HCT116 (cell line): Measurements from ENCODE around the gene CASP9. TPM values are rescaled to one million over a fixed set of nuclear protein-coding genes. Genes with fewer than 3 reads are reported as not detected.

Experiments used
- ATAC-seq: fragments of 200-7000 bp; cut with Tn5 transposase; 2 replicates; pipeline ENCODE4 v1.9.1; 2020; ENCODE audit warnings: mild to moderate bottlenecking, moderate library complexity
- BruUV-seq: library from RNA; stranded (reverse); fragments of 400-500 nt; replicated peaks from 2 replicates; lab custom pipeline; 2021; lab: Mats Ljungman, UMichigan
- CTCF ChIA-PET: fragments of 300-600 bp; sonication (Branson Sonifier 250); formaldehyde crosslinking; loops from one replicate; lab custom pipeline; 2021; ENCODE audit warnings: antibody characterized with exemption; lab: Charles Lee
- POLR2A ChIA-PET: fragments of 300-600, 350-600 bp; sonication (Branson Sonifier 250); formaldehyde crosslinking; loops from one replicate; lab custom pipeline; 2021; ENCODE audit warnings: antibody characterized with exemption; lab: Charles Lee
- RAD21 ChIA-PET, 2 experiments: fragments of 300-600 bp; sonication (Branson Sonifier 250); formaldehyde crosslinking; loops; one replicate each; lab custom pipeline; 2023; ENCODE audit warnings: low total read pairs in 2 of 2; ENCODE audit not compliant: uncharacterized antibody in 2 of 2, unreplicated experiment in 2 of 2, low non-redundant PET in 1 of 2; lab: Charles Lee
- DNase-seq: peaks from one replicate; pipeline ENCODE4 v3.0.0-alpha.2; 2010; ENCODE audit warnings: low read depth, low spot score
- H2AFZ ChIP-seq: fragments of 200-600 bp; shearing (Covaris generic), sonication (generic); 2 replicates; pipeline ENCODE4 v1.6.1; 2017; ENCODE audit warnings: low read depth, mixed run types, mixed read lengths, antibody characterized with exemption, low read length; ENCODE audit not compliant: poor library complexity, severe bottlenecking
- H3K27ac ChIP-seq: 2 replicates; pipeline ENCODE4 v1.5.1; 2012; ENCODE audit warnings: low read depth, low read length
- H3K27me3 ChIP-seq: fragments of 200-600 bp; sonication (generic); 2 replicates; pipeline ENCODE4 v1.6.1; 2016; ENCODE audit warnings: mixed run types, low read length, mixed read lengths; ENCODE audit not compliant: insufficient read depth
- H3K36me3 ChIP-seq, 2 experiments: fragments of 200-500 bp in 1 of 2; fragments of 200-600 bp in 1 of 2; sonication (Bioruptor generic) in 1 of 2; sonication (generic) in 1 of 2; 2 replicates each; pipeline versions ENCODE4 v1.5.1 to v1.6.1; 2014 to 2016; ENCODE audit warnings: low read length in 2 of 2, inconsistent platforms in 1 of 2, mixed read lengths in 1 of 2, mixed run types in 1 of 2; ENCODE audit not compliant: insufficient read depth in 2 of 2, control insufficient read depth in 1 of 2
- H3K4me1 ChIP-seq, 2 experiments: fragments of 200-600 bp in 1 of 2; sonication (generic) in 1 of 2; 2 replicates each; pipeline versions ENCODE4 v1.5.1 to v1.6.1; 2012 to 2017; ENCODE audit warnings: low read length in 2 of 2, inconsistent platforms in 1 of 2, mild to moderate bottlenecking in 1 of 2, mixed read lengths in 1 of 2, mixed run types in 1 of 2, moderate library complexity in 1 of 2; ENCODE audit not compliant: insufficient read depth in 2 of 2, control insufficient read depth in 1 of 2
- H3K4me2 ChIP-seq: fragments of 200-600 bp; sonication (generic); 2 replicates; pipeline ENCODE4 v1.6.1; 2017; ENCODE audit warnings: mixed run types, low read length, mixed read lengths
- H3K4me3 ChIP-seq, 2 experiments: fragments of 200-600 bp in 1 of 2; sonication (generic) in 1 of 2; replicated peaks in 1 of 2; 2 replicates each; pipeline ENCODE4 v1.5.1; 2011 to 2016; ENCODE audit warnings: low read length in 2 of 2, control low read depth in 1 of 2, low read depth in 1 of 2, mild to moderate bottlenecking in 1 of 2, mixed read lengths in 1 of 2, mixed run types in 1 of 2
- H3K79me2 ChIP-seq: fragments of 200-600 bp; sonication (generic); 2 replicates; pipeline ENCODE4 v1.6.1; 2017; ENCODE audit warnings: mild to moderate bottlenecking, mixed run types, low read length, moderate library complexity, mixed read lengths; ENCODE audit not compliant: insufficient read depth
- H3K9ac ChIP-seq: fragments of 200-600 bp; sonication (generic); 2 replicates; pipeline ENCODE4 v1.6.1; 2016; ENCODE audit warnings: low read length, mixed read lengths
- H3K9me2 ChIP-seq: fragments of 200-600 bp; sonication (generic), shearing (Covaris generic); 2 replicates; pipeline ENCODE4 v1.6.1; 2017; ENCODE audit warnings: mixed run types, mild to moderate bottlenecking, moderate library complexity; ENCODE audit not compliant: insufficient read depth
- H3K9me3 ChIP-seq, 2 experiments: fragments of 200-500 bp in 1 of 2; fragments of 200-600 bp in 1 of 2; sonication (Bioruptor generic) in 1 of 2; sonication (generic) in 1 of 2; 2 replicates each; pipeline ENCODE4 v1.6.1; 2014 to 2017; ENCODE audit warnings: low read length in 2 of 2, mixed read lengths in 2 of 2, inconsistent platforms in 1 of 2, low read depth in 1 of 2, mild to moderate bottlenecking in 1 of 2, mixed run types in 1 of 2, moderate library complexity in 1 of 2; ENCODE audit not compliant: control insufficient read depth in 1 of 2, insufficient read depth in 1 of 2
- H4K20me1 ChIP-seq: fragments of 200-600 bp; sonication (generic), shearing (Covaris generic); 2 replicates; pipeline ENCODE4 v1.6.1; 2017; ENCODE audit warnings: mixed run types, mild to moderate bottlenecking, moderate library complexity; ENCODE audit not compliant: insufficient read depth
- CBX3 ChIP-seq: IDR thresholded peaks from 2 replicates; pipeline ENCODE4 v1.6.1; 2012; ENCODE audit warnings: low read depth
- EGR1 ChIP-seq: IDR thresholded peaks from 2 replicates; pipeline ENCODE4 v1.6.1; 2012; ENCODE audit warnings: low read depth
- ELF1 ChIP-seq: IDR thresholded peaks from 2 replicates; pipeline ENCODE4 v1.6.1; 2012; ENCODE audit warnings: low read depth, borderline replicate concordance
- EZH2 ChIP-seq: fragments of 200-600 bp; sonication (generic); IDR thresholded peaks from 2 replicates; pipeline ENCODE4 v1.6.1; 2017; ENCODE audit warnings: antibody characterized with exemption, mixed run types
- EZH2phosphoT487 ChIP-seq: fragments of 200-600 bp; IDR thresholded peaks from 2 replicates; pipeline ENCODE4 v1.6.1; 2018; ENCODE audit warnings: antibody characterized with exemption, borderline replicate concordance
- POLR2A ChIP-seq: IDR thresholded peaks from 2 replicates; pipeline ENCODE4 v1.7.0; 2011; ENCODE audit warnings: borderline replicate concordance; ENCODE audit not compliant: insufficient read depth, insufficient read length; ENCODE audit errors: extremely low read depth
- SP1 ChIP-seq: IDR thresholded peaks from 2 replicates; pipeline ENCODE4 v1.6.1; 2012; ENCODE audit warnings: low read depth
- TCF7L2 ChIP-seq: IDR thresholded peaks from 2 replicates; pipeline ENCODE4 v1.7.0; 2011; ENCODE audit warnings: borderline replicate concordance, inconsistent platforms; ENCODE audit not compliant: insufficient read depth, insufficient read length; ENCODE audit errors: extremely low read depth
- YY1 ChIP-seq: IDR thresholded peaks from 2 replicates; pipeline ENCODE4 v1.6.1; 2011; ENCODE audit warnings: low read length, low read depth, moderate library complexity, mild to moderate bottlenecking; ENCODE audit not compliant: insufficient replicate concordance; ENCODE audit errors: extremely low read depth
- ZFX ChIP-seq: fragments of 450-650 bp; IDR thresholded peaks from 2 replicates; pipeline ENCODE4 v1.6.1; 2017
- ZNF274 ChIP-seq: fragments of 200-500 bp; sonication (Bioruptor generic); IDR thresholded peaks from 2 replicates; pipeline ENCODE4 v1.6.1; 2014; ENCODE audit warnings: mild to moderate bottlenecking, low read depth, low read length, inconsistent platforms
- intact Hi-C: fragments of 100-400 bp; cut with micrococcal nuclease; formaldehyde crosslinking; loops from 2 replicates; pipeline ENCODE4 v1.10.0; 2022
- total RNA-seq: library from RNA; stranded (reverse); gene quantifications from one replicate; pipeline ENCODE4 v1.2.1, GENCODE V29; 2021; ENCODE audit not compliant: unreplicated experiment
- TF ChIP-seq, protein P1 (sequence below): IDR thresholded peaks from 2 replicates; pipeline ENCODE4 v1.6.1; 2011; ENCODE audit warnings: mild to moderate bottlenecking, low read length, moderate library complexity; ENCODE audit not compliant: insufficient replicate concordance; ENCODE audit errors: extremely low read depth
- TF ChIP-seq, protein P2 (sequence below): IDR thresholded peaks from 2 replicates; pipeline ENCODE4 v1.6.1; 2012; ENCODE audit warnings: low read depth

CASP9 gene
- total RNA-seq, 1 experiment from 2014 or later = 10.6 TPM

DNA sequence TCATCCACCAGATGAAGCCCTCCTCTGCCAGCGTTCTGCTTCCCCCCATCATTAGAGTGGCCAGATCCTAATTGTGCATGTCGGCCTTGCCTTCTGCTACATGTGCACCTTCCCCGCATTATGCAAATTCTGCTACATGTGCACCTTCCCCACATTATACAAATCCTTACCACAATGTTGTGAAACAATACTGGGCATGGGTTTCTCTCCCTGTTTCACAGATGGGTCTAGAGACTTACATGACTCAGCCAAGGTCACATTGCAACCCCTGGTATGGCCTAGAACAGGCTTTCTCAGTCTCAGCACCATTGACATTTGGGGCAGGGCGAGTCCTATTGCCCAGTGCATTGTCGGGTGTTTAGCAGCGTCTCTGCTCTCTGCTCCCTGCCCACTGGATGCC, 68.5 kb downstream of the CASP9 start:
- Histone ChIP-seq H3K27ac (no peak overlapping the region), H3K9me3 (peaks cover 0 to 3% of the 10 kb centered on the region in 2 experiments; a peak in 1 of 4 replicates), H4K20me1 (no peaks in the 10 kb centered on the region), H3K9ac (no peak overlapping the region), H3K4me1 (peaks cover 3 to 10% of the 10 kb centered on the region in 2 experiments; a peak in 3 of 4 replicates), H3K4me2 (no peak overlapping the region)
- CTCF ChIA-PET = no interaction called here
- RAD21 ChIA-PET = no interaction called here
- POLR2A ChIA-PET = no interaction called here
- no peak for DNase-seq
- TF ChIP-seq EGR1 (no peak), EZH2phosphoT487 (no peak), TCF7L2 (no peak)
- TF ChIP-seq, all 23 proteins: peak for 0
- H2AFZ ChIP-seq = no peak overlapping the region
- no peaks in the 10 kb centered on the region for H3K36me3 ChIP-seq
- intact Hi-C loops = no loop called here
- H3K27me3 ChIP-seq = no peaks in the 10 kb centered on the region
- ATAC-seq = no peak
- H3K9me2 ChIP-seq = no peaks in the 10 kb centered on the region
- H3K79me2 ChIP-seq = no peaks in the 10 kb centered on the region
- BruUV-seq = no TSS peak
- H3K4me3 ChIP-seq = no peak overlapping the region

DNA sequence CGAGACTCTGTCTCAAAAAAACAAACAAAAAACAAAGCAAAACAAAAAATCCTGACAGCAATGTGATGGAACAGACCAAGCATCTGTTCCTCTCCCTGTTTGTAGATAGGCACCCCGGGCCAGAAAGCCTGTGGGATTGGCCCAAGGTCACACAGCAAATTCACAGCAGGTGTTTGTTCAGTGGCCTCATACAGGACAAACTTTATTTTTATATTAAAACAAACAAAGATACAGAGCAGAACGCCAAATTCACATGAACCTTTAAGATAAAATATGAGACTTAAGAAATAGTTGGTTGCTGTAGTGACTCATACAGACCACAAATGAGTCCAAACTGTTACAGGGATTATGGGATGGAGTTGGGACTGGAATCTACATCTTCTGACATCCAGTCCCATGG, 69.8 kb downstream of the CASP9 start:
- H3K9me2 ChIP-seq = no peaks in the 10 kb centered on the region
- DNase-seq (no peak), ATAC-seq (no peak)
- H3K36me3 ChIP-seq = no peaks in the 10 kb centered on the region
- H3K4me1 ChIP-seq = no peaks in the 10 kb centered on the region
- CTCF ChIA-PET = no interaction called here
- no peak for TF ChIP-seq TCF7L2
- TF ChIP-seq ELF1 = no peak
- no peak for TF ChIP-seq CBX3
- TF ChIP-seq, protein P1, sequence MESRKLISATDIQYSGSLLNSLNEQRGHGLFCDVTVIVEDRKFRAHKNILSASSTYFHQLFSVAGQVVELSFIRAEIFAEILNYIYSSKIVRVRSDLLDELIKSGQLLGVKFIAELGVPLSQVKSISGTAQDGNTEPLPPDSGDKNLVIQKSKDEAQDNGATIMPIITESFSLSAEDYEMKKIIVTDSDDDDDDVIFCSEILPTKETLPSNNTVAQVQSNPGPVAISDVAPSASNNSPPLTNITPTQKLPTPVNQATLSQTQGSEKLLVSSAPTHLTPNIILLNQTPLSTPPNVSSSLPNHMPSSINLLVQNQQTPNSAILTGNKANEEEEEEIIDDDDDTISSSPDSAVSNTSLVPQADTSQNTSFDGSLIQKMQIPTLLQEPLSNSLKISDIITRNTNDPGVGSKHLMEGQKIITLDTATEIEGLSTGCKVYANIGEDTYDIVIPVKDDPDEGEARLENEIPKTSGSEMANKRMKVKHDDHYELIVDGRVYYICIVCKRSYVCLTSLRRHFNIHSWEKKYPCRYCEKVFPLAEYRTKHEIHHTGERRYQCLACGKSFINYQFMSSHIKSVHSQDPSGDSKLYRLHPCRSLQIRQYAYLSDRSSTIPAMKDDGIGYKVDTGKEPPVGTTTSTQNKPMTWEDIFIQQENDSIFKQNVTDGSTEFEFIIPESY = no peak
- TF ChIP-seq ZFX = no peak
- TF ChIP-seq ZNF274 = no peak
- TF ChIP-seq POLR2A = no peak
- no peak for TF ChIP-seq EZH2
- TF ChIP-seq SP1 = no peak
- TF ChIP-seq, protein P2, sequence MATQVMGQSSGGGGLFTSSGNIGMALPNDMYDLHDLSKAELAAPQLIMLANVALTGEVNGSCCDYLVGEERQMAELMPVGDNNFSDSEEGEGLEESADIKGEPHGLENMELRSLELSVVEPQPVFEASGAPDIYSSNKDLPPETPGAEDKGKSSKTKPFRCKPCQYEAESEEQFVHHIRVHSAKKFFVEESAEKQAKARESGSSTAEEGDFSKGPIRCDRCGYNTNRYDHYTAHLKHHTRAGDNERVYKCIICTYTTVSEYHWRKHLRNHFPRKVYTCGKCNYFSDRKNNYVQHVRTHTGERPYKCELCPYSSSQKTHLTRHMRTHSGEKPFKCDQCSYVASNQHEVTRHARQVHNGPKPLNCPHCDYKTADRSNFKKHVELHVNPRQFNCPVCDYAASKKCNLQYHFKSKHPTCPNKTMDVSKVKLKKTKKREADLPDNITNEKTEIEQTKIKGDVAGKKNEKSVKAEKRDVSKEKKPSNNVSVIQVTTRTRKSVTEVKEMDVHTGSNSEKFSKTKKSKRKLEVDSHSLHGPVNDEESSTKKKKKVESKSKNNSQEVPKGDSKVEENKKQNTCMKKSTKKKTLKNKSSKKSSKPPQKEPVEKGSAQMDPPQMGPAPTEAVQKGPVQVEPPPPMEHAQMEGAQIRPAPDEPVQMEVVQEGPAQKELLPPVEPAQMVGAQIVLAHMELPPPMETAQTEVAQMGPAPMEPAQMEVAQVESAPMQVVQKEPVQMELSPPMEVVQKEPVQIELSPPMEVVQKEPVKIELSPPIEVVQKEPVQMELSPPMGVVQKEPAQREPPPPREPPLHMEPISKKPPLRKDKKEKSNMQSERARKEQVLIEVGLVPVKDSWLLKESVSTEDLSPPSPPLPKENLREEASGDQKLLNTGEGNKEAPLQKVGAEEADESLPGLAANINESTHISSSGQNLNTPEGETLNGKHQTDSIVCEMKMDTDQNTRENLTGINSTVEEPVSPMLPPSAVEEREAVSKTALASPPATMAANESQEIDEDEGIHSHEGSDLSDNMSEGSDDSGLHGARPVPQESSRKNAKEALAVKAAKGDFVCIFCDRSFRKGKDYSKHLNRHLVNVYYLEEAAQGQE = no peak
- no peak for TF ChIP-seq YY1
- no peak overlapping the region for H3K27ac ChIP-seq
- no peaks in the 10 kb centered on the region for H3K27me3 ChIP-seq
- H3K9ac ChIP-seq = no peak overlapping the region
- intact Hi-C loops = no loop called here
- POLR2A ChIA-PET = no interaction called here
- H3K4me2 ChIP-seq = no peak overlapping the region
- no peaks in the 10 kb centered on the region for H4K20me1 ChIP-seq
- H2AFZ ChIP-seq = no peak overlapping the region
- RAD21 ChIA-PET = no interaction called here
- no peak overlapping the region for H3K4me3 ChIP-seq
- H3K79me2 ChIP-seq = no peaks in the 10 kb centered on the region
- peaks cover 0 to 3% of the 10 kb centered on the region in 2 experiments; a peak in 1 of 4 replicates for H3K9me3 ChIP-seq
- BruUV-seq = no TSS peak
